Peyer's patch (tissue), 4 donors: ENCODE measurements around the gene AKAP13.

Experiments
- CTCF ChIP-seq, 6 experiments: fragments of 450-650 bp in 4 of 6; fragments of 200-600 bp in 2 of 6; sonication (generic) in 1 of 6; IDR thresholded peaks; one replicate each; pipeline ENCODE4 v1.5.1; 2017 to 2019; ENCODE audit warnings: antibody characterized with exemption in 6 of 6, mild to moderate bottlenecking in 3 of 6, moderate library complexity in 1 of 6
- POLR2A ChIP-seq, 2 donors: fragments of 450-650 bp; IDR thresholded peaks; one replicate each; pipeline ENCODE4 v1.5.1; 2017; ENCODE audit warnings: antibody characterized with exemption in 2 of 2, mild to moderate bottlenecking in 2 of 2, moderate library complexity in 2 of 2

DNA sequence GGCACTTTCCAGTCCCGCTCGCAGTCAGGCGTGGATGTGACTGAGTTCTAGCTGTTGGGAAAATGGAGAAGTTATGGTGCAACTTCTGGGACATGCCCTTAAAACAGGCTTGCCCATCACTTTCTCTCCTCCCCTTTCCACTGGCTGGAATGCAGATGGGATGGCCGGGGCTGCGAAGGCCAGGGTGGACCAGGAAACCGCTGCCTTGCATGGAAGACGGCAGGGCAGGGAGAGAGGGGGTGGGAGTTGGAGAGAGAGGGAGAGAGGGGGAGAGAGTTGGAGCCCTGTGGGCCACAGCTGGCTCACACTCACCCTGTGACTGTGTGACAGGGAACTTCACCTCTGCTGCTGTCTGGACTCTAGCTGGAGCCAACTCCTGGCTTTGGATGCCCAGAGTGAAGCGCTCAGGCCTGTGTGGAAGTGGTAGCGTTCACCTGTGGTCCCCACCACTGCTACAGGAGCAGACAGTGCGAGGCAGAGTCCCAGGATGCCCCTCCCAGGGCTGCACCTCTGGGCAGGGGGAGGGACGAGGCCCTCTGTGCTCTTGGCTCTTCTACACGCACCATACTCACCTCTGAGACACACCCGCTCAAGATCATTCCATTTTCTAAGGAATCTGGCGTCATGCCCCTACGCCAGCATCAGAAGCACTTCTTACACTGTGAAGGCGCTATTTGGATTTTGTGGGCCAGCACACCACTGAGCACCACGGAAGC is 377.7 kb downstream of the AKAP13 start:
- TF ChIP-seq CTCF (IDR thresholded peaks at IDR 0.05) (no peak), POLR2A (IDR thresholded peaks at IDR 0.05) (no peak)
